NCI-H187 (cell line): Measurements from ENCODE around the gene CKAP2L.
"Not testable (repeated sequence)": the region's sequence is repeated elsewhere in the genome, so short reads cannot be mapped to it uniquely, and the experiment has no call there.

Experiments
- DNase-seq, 2 experiments: peaks; one replicate each; lab custom pipeline; 2025; lab: John Stamatoyannopoulos, UW

CKAP2L gene

GRCh38 chr2:112709703-112710102 is 54.7 kb downstream of the CKAP2L start:
- DNase-seq: no peak

GRCh38 chr2:112708968-112709367 is 55.4 kb downstream of the CKAP2L start:
- DNase-seq: no peak

DNA sequence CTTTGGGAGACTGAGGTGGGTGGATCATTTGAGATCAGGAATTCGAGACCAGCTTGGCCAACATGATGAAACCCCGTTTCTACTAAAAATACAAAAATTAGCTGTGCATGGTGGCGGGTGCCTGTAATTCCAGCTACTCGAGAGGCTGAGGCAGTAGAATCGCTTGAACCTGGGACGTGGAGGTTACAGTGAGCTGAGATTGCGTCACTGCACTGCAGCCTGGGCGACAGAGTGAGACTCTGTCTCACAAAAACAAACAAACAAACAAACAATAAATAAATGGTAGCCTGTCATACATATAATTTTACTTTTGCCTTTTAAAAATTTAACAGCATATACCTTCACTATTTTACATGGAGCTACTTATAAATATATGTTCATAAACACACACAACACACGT is 57.5 kb downstream of the CKAP2L start:
- DNase-seq: not testable (repeated sequence)

- no peak for DNase-seq
Observed at GRCh38 chr2:112706170-112706664, 58.2 kb downstream of the CKAP2L start.

- DNase-seq: no peak
Observed at GRCh38 chr2:112705575-112705974, 58.8 kb downstream of the CKAP2L start.

GRCh38 chr2:112703684-112704083 is 60.7 kb downstream of the CKAP2L start:
- DNase-seq: no peak

DNA sequence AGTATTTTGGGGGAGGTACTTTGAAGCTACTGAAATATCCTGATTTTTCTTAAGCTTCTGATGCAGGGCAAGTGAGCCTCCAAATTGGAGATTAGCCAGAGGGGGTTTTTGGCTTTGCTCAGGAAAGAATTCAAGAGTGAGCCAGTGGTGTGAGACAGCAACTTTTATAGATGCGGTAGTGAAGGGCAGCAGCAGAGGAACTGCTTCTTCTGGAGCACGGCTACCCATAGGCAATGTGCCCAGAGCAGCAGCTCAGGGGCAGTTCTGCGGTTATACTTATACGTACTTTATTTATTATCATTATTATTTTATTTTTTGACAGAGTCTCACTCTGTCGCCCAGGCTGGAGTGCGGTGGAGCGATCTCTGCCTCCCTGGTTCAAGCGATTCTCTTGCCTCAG is 63.4 kb downstream of the CKAP2L start:
- no peak for DNase-seq

DNA sequence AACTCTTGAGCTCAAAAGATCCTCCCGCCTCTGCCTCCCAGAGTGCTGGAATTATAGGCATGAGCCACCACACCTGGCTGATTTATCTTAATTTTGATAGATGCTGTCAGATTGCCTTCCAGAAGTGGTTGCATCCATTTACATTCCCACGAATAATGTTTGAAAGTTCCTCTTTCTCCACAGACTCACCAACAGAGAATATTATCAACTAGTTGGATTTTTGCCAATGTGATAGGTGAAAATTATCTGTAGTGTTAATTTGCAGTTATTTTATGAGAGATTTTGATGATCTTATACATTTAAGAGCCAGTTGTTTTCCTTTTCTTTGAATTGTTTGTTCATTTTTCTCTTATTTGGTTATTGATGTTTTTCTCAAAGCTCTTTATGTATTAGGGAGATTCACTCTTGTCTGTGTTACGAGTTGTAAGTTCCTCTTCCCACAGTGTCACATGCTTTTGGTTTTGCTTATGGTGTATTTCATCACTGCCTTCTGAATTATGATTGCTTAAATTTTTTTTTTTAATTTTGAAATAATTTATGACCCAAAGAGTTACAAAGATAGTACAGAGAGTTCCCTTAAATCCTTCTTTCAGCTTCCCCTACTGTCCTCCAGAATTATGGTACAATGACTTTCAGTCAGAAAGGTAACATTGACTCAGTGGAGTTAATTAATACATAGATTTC is 64.3 kb downstream of the CKAP2L start:
- no peak for DNase-seq

DNA sequence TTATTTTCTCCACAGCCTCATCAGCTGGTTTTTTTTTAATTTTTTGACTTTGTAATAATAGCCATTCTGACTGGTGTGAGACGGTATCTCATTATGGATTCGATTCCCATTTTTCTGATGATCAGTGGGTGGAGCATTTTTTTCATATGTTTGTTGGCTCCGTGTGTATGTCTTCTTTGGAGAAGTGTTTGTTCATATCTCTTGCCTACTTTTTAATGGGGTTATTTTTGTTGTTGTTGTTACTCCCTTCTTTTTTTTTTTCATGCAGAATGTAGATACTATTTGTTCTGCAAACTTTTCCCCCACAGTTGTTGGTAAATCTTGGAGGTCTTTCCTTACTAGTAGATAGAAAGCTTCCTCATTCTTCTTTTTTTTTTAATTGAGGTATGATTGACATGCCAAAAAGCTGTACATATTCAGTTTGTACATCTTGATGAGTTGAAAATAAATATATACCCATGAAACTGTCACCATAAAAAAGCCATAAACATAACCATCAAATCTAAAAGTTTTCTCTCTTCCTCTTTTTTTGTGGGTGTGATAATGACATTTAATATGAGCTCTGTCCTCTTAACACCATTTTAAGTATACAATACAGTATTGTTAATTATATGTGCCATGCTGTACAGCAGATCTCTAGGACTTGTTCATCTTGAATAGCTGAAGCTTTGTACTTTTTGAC is 65.4 kb downstream of the CKAP2L start:
- DNase-seq: no peak

DNA sequence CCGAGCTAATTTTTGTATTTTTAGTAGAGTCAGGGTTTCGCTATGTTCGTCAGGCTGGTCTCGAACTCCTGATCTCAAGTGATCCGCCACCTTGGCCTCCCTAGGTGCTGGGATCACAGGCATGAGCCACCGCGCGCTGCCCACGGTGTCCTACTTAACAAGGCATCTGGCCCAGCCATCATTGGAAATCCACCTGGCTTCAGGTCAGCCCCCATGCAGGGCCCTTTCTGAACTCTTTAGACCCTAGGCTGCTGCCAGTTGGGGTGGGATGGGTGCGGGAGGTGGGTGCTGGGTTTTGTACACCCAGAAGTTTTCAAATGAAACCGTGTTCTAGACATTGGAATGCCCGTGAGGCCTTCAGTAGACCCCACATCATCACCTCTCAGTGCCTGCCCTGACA is 70.2 kb downstream of the CKAP2L start:
- DNase-seq: no peak

GRCh38 chr2:112693596-112693995 is 70.8 kb downstream of the CKAP2L start:
- no peak for DNase-seq

- DNase-seq: no peak
Observed at GRCh38 chr2:112692918-112693317, 71.5 kb downstream of the CKAP2L start.

GRCh38 chr2:112692495-112692911 is 71.9 kb downstream of the CKAP2L start:
- no peak for DNase-seq

GRCh38 chr2:112691881-112692281 is 72.5 kb downstream of the CKAP2L start:
- no peak for DNase-seq

GRCh38 chr2:112690853-112691401 is 73.5 kb downstream of the CKAP2L start:
- no peak for DNase-seq

DNA sequence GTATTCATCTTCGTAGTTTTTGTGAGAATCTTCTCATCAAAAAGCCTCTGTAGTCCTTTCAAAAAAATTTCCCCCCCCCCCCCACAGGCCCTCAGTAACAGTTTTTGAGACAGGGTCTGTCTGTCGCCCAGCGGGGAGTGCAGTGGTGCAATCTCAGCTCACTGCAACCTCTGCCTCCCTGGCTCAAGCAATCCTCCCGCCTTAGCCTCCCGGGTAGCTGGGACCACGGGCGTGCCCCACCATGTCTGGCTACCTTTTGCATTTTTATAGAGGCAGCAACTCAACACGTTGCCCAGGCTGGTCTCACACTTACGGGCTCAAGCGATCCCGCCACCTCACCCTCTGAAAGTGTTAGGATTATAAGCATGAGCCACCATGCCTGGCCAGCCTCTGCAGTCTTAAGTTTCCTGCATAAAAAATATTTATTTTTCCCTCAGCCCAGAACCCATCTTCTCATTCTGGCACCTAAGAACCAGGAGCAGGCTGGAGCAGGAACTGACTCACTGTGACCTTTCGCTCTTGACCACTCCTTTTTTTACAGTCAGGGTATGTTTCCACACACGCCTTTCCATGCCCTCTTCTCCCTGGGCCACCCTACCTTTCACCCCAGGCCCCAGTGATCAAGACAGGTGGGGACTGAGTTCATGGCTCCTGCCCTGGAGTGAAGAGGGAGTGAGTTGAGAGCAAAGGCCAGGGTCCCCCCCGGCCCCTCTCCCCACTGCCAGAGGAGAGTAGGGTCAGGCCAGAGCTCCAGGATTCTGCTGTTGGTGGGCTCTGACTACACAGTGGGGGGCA is 76.1 kb downstream of the CKAP2L start:
- no peak for DNase-seq

- DNase-seq: no peak
Observed at GRCh38 chr2:112687522-112687921, 76.9 kb downstream of the CKAP2L start.
